GM21515 (cell line): ENCODE measurements around the gene CTSZ.
A peak's percentile ranks its signal among the peaks of the same experiment; 100 is the strongest.
"Not testable (repeated sequence)": the region's sequence is repeated elsewhere in the genome, so short reads cannot be mapped to it uniquely, and the experiment has no call there.

Experiments used
- ATAC-seq: cut with Tn5 transposase; IDR thresholded peaks from one replicate; pipeline ENCODE4 v1.9.1; 2021; ENCODE audit not compliant: unreplicated experiment

Gene CTSZ

GRCh38 chr20:59014680-59015389, 7.8 kb upstream of the CTSZ start:
- no peak for ATAC-seq

GRCh38 chr20:59013959-59014608, 7.0 kb upstream of the CTSZ start:
- ATAC-seq: no peak

DNA sequence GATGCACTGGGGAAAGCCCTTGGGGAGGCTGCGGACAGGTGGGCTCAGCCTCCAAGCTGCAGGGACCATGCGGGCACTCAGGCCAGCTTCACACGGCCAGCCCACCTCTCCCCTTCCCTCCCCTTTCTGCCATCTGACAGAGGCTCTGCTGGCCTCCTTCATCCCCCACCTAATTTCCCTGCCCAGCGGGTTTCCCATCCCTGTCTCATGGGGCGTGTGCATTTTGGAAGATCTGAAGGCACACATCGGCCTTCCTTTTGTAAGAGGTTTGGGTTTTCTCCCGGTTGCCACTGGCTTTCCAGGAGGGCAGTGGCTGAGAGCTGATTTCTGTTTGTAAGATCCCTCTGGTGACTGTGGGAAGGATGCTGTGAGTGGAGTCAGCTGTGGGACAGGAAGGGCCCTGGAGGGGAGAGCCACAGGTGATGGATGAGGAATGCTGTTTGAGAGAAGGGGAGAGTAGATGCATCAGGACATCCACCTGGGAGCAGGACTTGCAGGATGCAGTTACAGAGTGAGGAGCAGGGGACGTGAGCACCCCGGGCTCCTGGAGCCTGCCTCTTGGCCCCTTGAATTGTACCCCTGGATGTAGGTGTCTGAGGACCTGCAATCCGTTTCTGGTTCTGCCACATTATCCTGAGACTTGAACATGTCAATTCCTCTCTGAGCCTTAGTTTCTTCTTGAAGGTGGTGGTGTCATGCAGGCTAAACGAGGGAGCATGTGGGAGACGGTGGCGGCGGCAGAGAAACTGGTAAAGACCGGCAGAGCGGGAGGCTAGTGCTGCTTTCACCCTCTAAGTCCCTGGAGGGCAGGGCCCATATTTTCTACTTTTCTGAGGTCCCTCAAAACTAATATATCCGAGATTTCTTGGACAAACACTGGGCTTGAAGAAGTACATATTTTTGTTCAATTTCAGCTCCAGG, 6.2 kb upstream of the CTSZ start:
- ATAC-seq: no peak

- ATAC-seq: not testable (repeated sequence)
These were observed 4.8 kb upstream of the CTSZ start for GRCh38 chr20:59011874-59012157.

DNA sequence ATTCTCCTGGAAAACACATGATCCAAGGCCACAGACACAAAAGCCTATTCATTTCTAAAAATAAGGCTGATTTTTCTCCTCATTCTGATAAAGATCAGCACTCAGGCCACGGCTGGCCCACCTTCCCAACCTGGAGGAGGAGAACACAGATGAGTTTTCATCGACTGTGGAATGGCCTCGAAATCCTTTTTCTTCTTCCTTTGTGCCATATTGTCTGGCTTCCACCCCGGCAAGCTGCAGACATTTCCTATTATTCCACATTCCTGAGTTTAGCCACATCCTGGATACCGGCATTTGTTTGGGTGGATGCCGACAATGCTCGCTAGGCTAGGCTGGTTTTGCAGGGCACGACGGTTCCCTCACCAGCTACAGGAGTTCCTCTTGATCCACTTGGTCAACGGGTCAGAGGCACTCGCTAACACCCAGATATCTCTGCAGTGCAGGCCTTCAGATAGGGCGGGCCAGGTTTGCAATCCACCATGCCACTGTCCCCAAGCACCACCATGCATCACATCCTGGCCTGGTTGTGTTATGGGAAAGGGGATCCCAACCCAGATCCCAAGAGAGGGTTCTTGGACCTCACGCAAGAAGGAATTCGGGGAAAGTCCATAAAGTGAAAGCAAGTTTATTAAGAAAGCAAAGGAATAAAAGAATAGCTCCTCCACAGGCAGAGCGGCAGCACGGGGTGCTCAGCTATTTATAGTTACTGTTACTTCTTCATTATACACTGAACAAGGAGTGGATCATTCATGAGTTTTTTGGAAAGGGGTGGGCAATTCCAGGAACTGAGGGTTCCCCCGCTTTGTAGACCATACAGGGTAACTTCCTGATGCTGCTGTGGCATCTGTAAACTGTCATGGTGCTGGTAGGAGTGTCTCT, 4.2 kb upstream of the CTSZ start:
- ATAC-seq: no peak

DNA sequence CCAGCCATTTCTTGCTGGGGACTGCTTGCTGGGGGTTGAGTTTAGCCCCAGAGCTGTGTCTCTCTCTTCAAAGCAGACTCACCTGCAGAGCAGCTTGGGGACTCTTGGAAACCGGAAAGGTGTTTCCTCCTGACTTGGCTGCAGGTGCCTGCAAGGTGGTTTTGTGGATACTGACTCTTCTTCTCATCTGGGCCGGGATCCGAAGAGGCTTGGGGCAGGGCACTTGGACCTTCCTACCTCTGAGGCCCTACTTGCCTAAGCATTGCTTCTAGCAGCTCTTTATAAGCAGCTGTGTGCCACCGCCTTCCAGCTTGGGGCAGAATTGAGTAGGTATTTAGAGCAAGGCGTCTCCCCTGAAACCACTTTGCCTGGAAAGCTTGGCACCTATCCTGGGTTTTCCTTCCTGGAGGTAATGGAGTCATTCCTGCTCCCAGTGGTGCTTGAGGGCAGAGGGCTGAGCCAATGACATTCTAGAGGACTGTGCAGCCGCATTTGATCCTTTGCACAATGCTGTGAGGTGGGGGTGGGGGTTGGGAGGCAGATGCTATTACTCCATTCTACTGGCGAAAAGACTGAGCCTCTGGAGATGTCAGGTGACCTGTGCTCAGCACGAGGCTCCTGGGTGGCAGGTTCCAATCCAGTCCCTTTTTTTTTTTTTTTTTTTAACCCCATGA, 3.4 kb upstream of the CTSZ start:
- no peak for ATAC-seq

DNA sequence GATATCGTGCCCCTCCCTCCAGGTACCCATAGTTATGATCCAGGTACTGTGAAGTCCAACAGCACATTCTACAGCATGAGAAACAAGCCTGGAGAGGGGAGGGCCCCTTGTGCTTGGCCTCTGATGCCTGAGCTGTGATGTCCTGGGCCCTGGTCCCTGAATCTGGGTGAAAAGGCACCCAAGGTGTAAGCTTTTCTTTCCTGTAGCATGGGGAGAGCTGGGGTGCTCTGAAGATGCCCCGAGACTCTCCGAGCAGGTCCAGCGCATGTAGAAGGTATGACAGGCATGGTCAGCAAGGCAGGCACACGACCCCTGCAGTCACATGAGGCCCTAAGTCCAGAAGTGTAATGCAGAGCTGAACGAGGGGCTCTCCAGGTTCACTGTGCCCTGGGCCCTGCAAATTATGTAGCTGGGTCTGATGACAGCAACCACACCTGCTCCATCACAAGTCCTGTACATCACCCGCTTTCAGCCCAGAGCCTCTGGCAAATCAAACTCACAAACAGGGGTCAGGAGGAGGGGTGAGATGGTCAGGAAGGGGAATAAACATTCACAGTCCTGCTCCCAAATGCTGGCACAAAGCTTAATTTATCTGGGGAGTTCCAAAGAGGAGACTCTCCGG, 1.8 kb upstream of the CTSZ start:
- no peak for ATAC-seq

DNA sequence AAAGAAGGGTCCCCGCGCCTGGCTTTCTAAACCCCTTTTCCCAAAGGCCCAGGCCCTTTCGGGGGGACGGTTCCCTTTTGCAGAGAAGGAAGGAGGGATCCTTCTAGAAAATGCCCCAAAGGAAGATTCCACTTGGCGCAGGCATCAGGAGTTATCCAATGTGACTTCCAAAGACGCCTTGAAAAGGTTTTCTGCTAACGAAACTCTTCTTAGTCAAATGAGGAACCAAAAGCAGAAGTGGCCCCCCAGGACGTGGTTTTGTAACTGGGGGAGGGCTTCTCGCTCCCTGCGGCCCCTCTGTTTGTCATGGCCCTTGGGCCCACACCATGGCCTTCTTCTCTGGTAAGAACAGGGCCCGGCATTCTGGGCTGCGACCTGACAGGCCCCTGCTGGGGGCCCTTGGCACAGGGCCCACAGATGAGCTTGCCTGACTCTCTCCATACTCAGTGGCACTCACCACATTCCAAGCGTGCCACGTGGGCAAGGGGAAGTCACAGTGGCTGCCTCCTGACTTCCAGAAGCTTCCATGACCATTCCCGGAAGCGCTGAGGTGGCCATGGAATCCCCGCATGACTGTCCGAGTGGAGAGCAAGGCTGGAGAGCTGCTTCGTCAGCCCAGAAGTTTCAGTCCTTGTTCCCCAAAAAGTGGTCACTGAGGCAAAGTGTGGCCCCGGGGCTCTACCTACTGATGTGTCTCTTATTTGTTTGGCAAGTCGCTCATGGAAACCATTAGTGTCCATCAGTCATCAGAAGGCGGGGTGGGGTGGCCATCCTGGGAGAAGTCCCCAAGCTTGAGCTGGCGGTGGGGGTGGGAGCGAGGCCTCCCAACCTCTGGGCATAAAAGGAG, 834 bp upstream of the CTSZ start:
- ATAC-seq: peak; percentile 31

GRCh38 chr20:59006167-59006863, 739 bp downstream of the CTSZ start:
- ATAC-seq: no peak

DNA sequence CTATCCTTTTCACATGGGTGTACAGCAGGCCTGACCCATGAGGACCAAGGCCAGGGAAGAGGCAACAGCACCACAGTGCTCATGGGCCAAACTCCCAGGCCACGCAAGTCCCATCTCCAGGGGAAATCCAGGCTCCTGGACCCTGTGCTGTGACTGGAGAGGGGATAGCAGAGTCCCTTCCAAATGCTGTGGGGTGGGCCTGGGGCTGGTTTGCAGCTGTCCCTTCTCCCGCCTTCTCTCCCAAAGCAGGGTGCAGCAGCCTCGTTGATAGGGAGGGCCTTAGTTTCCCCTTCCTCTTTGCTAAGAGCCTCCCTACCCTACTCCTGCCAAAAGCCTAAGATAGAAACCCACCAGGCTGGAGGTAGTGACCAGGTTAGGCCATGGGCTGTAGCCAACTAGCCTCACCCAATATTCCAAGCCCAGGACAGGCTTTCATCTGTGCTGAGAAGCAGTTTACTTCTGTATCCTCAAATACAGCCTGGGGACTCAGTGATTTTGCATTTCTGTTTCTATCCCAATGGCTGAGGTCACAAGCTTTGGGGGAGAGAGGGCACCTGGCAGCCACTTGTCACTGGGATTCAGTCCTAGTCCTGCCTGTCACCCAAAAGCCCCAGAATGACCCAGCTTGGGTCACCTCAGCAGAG, 1.4 kb downstream of the CTSZ start:
- ATAC-seq: no peak

DNA sequence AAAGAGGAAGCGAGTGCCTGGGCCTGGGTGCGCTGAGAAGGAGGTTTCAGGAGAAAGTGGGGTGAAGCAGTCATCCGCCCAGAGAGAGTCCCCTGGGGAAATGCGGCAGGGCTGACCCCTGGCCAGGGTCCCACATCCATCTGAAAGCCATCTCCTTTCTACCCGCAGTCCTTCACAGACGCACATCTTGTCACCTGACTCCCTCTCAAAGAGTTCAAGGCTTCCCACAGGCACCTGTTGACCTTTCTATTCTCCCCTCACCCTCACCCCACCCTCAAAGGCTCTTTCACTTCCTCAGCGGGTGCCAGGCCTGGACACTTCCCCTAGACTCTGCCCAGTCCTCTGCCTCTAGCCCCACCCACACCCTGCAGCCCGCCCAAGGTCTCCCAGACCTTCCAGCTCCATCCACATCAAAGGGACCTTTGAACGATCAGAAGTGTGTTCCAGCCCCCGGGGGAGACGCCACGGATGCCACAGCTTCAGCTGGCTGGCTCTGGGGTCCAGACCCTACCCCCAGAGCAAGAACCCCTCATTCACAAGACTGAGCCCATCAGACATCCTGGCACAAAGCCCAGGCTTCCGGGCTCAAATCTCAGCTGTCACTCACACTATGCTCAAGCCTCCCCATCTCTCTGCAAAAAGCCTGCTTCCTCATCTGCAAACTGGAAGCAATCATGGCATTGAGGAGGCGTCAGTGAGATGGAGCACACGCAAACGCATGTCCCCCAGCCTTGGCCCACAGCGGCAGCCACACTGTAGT, 2.1 kb downstream of the CTSZ start:
- ATAC-seq: peak; percentile 50

DNA sequence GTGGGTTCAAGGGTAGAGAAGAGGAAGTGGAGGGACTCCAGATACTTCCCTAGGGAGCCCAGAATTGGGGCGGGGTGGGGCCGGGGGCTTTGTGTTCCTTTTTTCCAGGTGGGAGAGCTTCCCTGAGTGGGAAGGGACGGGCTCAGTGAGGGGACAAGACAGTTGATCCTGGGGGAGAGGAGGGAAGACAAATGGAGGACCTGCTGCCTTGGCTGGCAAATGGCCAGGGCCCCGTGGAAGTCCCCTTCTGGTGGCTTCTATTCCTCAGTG, 2.6 kb downstream of the CTSZ start:
- ATAC-seq: no peak

GRCh38 chr20:59003836-59004492, 3.1 kb downstream of the CTSZ start:
- ATAC-seq: no peak

- no peak for ATAC-seq
These were observed 4.1 kb downstream of the CTSZ start for GRCh38 chr20:59002874-59003399.

GRCh38 chr20:59002388-59002787, 4.7 kb downstream of the CTSZ start:
- ATAC-seq: no peak

- ATAC-seq: no peak
These were observed 5.4 kb downstream of the CTSZ start for GRCh38 chr20:59001449-59002171.
